Measurements from ENCODE around the gene NELFCD.

DNA sequence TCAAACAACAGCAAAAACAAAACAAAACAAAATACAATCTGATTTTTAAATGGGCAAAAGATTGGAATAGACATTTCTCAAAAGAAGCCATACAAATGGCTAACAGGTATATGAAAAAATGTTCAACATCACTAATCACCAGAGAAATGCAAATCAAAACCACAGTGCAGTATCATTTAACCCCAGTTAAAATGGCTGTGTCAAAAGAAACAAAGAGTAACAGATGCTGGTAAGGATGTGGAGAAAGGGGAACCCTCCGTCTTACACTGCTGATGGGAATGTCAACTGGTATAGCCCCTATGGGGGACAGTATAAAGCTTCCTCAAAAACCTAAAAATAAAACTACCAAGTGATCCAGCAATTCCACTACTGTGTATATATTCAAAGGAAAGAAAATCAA lies 10.9 kb upstream of the NELFCD start:
- TF ChIP-seq CTCF (IDR thresholded peaks at IDR 0.05) (no peak), EZH2 (IDR thresholded peaks at IDR 0.05; ENCODE audit: borderline replicate concordance, insufficient read depth, low read depth, low read length, poor library complexity, severe bottlenecking) (no peak)
